BJ (cell line): ENCODE data around the gene MAGI1. TPM values are rescaled to one million over a fixed set of nuclear protein-coding genes. Genes with fewer than 3 reads are reported as not detected.

Source experiments
- CTCF ChIA-PET: fragments of 350-600 bp; formaldehyde crosslinking; extraction: SDS; loops from one replicate; lab custom pipeline; 2021; ENCODE audit warnings: antibody characterized with exemption, inconsistent platforms; lab: Yijun Ruan, JAX
- POLR2A ChIA-PET: fragments of 300-600 bp; sonication (Branson Sonifier 250); formaldehyde crosslinking; extraction: SDS; loops from one replicate; lab custom pipeline; 2021; ENCODE audit warnings: antibody characterized with exemption; lab: Charles Lee
- DNase-seq: peaks from one replicate; pipeline ENCODE4 v3.0.0-alpha.2; 2011; ENCODE audit warnings: low read depth
- H3K27me3 ChIP-seq: 2 replicates; pipeline ENCODE4 v1.6.0; 2011; ENCODE audit warnings: low read length; ENCODE audit not compliant: control insufficient read depth, insufficient read depth
- H3K36me3 ChIP-seq: 2 replicates; pipeline ENCODE4 v1.5.1; 2011; ENCODE audit warnings: low read length; ENCODE audit not compliant: control insufficient read depth, insufficient read depth
- H3K4me3 ChIP-seq: 2 replicates; pipeline ENCODE4 v1.5.1; 2011; ENCODE audit warnings: low read depth, mild to moderate bottlenecking, control low read depth, low read length
- CTCF ChIP-seq: IDR thresholded peaks from 2 replicates; pipeline ENCODE4 v1.5.1; 2011; ENCODE audit warnings: low read depth, mild to moderate bottlenecking, control low read depth, inconsistent platforms, low read length, moderate library complexity; ENCODE audit not compliant: insufficient read depth
- polyA plus RNA-seq: library from polyadenylated mRNA; depleted of rRNA; stranded (reverse); fragments of >200 nt; gene quantifications from 2 replicates; pipeline ENCODE4 v1.2.3, GENCODE V29; 2011

MAGI1 gene
- polyA plus RNA-seq, 1 experiment: 14.4 TPM

- no peaks in the 10 kb centered on the region for H3K36me3 ChIP-seq
- CTCF ChIA-PET: no interaction called here
- no peaks in the 10 kb centered on the region for H3K27me3 ChIP-seq
- no peak for TF ChIP-seq CTCF
- POLR2A ChIA-PET: no interaction called here
- no peak overlapping the region for H3K4me3 ChIP-seq
- DNase-seq: no peak
These were observed 207.6 kb downstream of the MAGI1 start for GRCh38 chr3:65830948-65831732.

- TF ChIP-seq CTCF: no peak
- H3K4me3 ChIP-seq: no peak overlapping the region
- CTCF ChIA-PET: interaction anchor here (1.1 kb wide), 1 partner anchor 20 kb away, joined by 3 read pairs; no protein-coding TSS in a partner anchor
- POLR2A ChIA-PET: no interaction called here
- no peak for DNase-seq
- no peaks in the 10 kb centered on the region for H3K27me3 ChIP-seq
- H3K36me3 ChIP-seq: no peaks in the 10 kb centered on the region
These were observed 209.5 kb downstream of the MAGI1 start for GRCh38 chr3:65829228-65829627.

- ChIA-PET CTCF (interaction anchor here (1.1 to 1.7 kb wide), 2 partner anchors 14 to 20 kb away, joined by 3 to 4 read pairs; no protein-coding TSS in a partner anchor), POLR2A (no interaction called here)
- Histone ChIP-seq H3K36me3 (no peaks in the 10 kb centered on the region), H3K4me3 (no peak overlapping the region), H3K27me3 (no peaks in the 10 kb centered on the region)
- TF ChIP-seq CTCF: no peak
- no peak for DNase-seq
These were observed 210.0 kb downstream of the MAGI1 start for GRCh38 chr3:65828706-65829105.

- Histone ChIP-seq H3K36me3 (no peaks in the 10 kb centered on the region), H3K27me3 (no peaks in the 10 kb centered on the region), H3K4me3 (no peak overlapping the region)
- ChIA-PET POLR2A (no interaction called here), CTCF (interaction anchor here (1.7 to 2.5 kb wide), 2 partner anchors 9 to 12 kb away, joined by 4 to 8 read pairs; no protein-coding TSS in a partner anchor)
- DNase-seq: no peak
- no peak for TF ChIP-seq CTCF
These were observed 211.6 kb downstream of the MAGI1 start for GRCh38 chr3:65827076-65827475.

GRCh38 chr3:65824166-65824565, 214.6 kb downstream of the MAGI1 start:
- no peaks in the 10 kb centered on the region for H3K36me3 ChIP-seq
- no peak overlapping the region for H3K4me3 ChIP-seq
- ChIA-PET POLR2A (no interaction called here), CTCF (interaction anchor here (1.3 kb wide), 1 partner anchor 9 kb away, joined by 5 read pairs; no protein-coding TSS in a partner anchor)
- no peaks in the 10 kb centered on the region for H3K27me3 ChIP-seq
- DNase-seq: no peak
- no peak for TF ChIP-seq CTCF
